ENCODE results near the gene PPARG.

DNA sequence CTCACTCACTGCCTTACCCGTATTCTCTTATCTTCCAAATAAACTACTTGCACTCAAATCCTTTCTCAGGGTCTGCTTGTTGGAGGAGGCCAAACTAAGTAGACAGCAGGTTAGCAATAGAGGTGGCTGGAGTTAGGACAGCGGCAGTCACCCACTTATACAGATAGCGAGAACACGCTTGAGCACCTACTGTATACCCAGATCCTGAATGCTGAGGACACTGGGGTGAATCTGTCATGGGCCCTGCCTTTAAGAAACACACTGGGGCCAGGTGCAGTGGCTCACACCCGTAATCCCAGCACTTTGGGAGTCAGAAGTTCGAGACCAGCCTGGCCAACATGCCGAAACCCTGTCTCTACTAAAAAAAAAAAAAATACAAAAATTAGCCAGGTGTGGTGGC is 157.4 kb downstream of the PPARG start:
- no peak for TF ChIP-seq EZH2 (IDR thresholded peaks at IDR 0.05; ENCODE audit: insufficient read depth, poor library complexity, severe bottlenecking)
- TF ChIP-seq EZH2phosphoT487 (IDR thresholded peaks at IDR 0.05; ENCODE audit: insufficient read depth, low read depth), result no peak
